Suprapubic skin (tissue), 3 donors: ENCODE data around the gene MYO18A.

Experiments
- POLR2AphosphoS5 ChIP-seq, 3 donors: sonication (generic); formaldehyde crosslinking; IDR thresholded peaks; one replicate each; pipeline ENCODE4 v1.6.1; 2017; ENCODE audit warnings: antibody characterized with exemption in 3 of 3
- TF ChIP-seq, protein P1 (sequence below), 2 donors: fragments of 200-600 bp in 1 of 2; fragments of 450-650 bp in 1 of 2; sonication (generic) in 1 of 2; IDR thresholded peaks; one replicate each; pipeline ENCODE4 v1.5.1; 2016 to 2019; ENCODE audit warnings: antibody characterized with exemption in 2 of 2, mild to moderate bottlenecking in 1 of 2, moderate library complexity in 1 of 2

DNA sequence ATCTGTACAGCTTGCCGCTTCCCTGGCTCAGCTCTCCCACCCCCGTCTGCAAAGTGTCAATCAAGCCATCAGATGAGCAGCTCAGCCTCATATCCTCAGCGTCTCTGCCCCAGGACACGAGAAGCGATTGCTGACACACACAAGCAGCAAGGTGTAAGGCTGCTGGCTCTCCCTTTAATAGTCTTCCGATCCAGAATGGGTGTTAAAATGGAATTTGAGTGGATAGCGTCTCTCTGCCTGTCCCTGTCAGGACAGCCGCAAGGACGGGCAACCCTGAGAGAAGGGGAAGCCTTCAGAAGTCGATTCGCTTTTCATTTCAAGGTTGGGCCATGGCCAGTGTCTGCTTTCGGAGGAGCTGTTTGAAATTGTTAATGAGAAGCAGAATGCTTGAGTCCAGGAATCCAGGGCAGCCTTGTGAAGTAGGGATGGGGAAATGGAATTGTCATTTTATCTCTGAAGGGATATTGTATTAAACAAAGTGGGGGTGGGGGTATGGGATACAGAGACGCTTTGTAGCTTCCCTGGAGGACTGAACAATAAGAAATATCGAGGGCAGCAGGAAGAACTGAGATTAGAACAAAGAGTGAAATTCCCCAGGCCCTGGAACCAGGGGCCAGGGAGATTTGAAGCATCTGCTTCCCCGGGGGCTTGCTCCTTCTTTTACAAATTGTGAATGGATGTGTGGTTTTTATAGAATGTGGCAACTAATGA is 142.0 kb downstream of the MYO18A start:
- no peak for TF ChIP-seq POLR2AphosphoS5 (IDR thresholded peaks at IDR 0.05)
- TF ChIP-seq, protein P1, sequence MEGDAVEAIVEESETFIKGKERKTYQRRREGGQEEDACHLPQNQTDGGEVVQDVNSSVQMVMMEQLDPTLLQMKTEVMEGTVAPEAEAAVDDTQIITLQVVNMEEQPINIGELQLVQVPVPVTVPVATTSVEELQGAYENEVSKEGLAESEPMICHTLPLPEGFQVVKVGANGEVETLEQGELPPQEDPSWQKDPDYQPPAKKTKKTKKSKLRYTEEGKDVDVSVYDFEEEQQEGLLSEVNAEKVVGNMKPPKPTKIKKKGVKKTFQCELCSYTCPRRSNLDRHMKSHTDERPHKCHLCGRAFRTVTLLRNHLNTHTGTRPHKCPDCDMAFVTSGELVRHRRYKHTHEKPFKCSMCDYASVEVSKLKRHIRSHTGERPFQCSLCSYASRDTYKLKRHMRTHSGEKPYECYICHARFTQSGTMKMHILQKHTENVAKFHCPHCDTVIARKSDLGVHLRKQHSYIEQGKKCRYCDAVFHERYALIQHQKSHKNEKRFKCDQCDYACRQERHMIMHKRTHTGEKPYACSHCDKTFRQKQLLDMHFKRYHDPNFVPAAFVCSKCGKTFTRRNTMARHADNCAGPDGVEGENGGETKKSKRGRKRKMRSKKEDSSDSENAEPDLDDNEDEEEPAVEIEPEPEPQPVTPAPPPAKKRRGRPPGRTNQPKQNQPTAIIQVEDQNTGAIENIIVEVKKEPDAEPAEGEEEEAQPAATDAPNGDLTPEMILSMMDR (IDR thresholded peaks at IDR 0.05): no peak
